GM23248 (cell line): ENCODE data around the gene SYCE1L.
A peak's percentile ranks its signal among the peaks of the same experiment; 100 is the strongest.

Source experiments
- EZH2 ChIP-seq: fragments of 200-600 bp; sonication (generic); IDR thresholded peaks from 2 replicates; pipeline ENCODE4 v1.6.1; 2018; ENCODE audit warnings: antibody characterized with exemption, mild to moderate bottlenecking; ENCODE audit not compliant: insufficient read depth, poor library complexity, severe bottlenecking
- EZH2phosphoT487 ChIP-seq: fragments of 200-600 bp; sonication (generic); IDR thresholded peaks from 2 replicates; pipeline ENCODE4 v1.6.1; 2018; ENCODE audit warnings: antibody characterized with exemption, moderate library complexity, mild to moderate bottlenecking, low read depth; ENCODE audit not compliant: insufficient read depth

DNA sequence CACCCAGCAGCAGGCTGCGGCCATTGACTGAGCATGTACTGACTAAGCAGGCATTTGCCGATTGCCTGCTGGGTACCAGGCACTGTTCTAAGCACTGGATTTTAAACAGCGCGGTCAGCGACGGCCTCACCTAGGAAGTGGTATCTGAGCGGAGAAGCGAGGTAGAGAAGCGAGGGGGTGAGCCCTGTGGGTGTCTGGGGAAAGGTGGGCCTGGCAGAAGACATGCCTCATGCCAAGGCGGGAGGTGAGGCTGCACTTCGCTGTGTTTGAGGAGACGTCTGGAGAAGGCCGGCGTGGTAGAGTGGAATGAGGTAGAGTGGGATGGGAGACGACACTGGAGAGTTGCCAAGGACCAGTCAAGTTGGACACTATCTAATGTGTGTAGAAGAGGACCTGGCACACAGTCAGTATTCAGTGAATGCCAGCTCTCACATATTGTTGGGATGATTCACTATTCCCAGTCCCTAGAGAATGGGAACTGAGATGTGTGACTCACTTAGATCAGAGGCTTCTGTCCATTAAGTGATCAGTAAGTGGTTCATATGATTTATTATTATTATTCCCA, 14.4 kb downstream of the SYCE1L start:
- TF ChIP-seq EZH2 (no peak), EZH2phosphoT487 (peak; percentile 82; the same call in 1 of the 2 replicates)
